Dedifferentiated amniotic fluid mesenchymal stem cell (primary cell): Measurements from ENCODE around the gene SERP2.

Experiments used
- DNase-seq: peaks from one replicate; pipeline ENCODE4 v3.0.0-alpha.2; 2016; ENCODE audit errors: extremely low spot score

SERP2 gene

DNA sequence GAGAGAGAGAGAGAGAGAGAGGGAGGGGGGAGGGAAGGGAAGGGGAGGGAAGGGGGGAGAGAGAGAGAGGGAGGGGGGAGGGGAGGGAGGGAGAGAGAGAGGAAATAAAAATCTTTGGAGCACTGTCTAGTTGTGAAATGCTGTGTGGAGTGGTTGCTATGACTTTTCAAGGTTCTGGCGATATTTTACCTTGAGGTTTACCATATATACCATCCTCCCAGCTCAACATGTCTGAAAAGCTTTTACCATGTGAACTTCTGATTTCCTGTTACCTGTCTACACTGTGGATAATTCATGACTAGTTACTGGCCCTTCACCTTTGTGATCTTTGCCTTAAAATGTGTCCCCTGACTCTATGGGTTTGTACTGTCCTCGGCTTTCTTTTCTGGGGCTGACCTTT is 38.2 kb downstream of the SERP2 start:
- no peak for DNase-seq

DNA sequence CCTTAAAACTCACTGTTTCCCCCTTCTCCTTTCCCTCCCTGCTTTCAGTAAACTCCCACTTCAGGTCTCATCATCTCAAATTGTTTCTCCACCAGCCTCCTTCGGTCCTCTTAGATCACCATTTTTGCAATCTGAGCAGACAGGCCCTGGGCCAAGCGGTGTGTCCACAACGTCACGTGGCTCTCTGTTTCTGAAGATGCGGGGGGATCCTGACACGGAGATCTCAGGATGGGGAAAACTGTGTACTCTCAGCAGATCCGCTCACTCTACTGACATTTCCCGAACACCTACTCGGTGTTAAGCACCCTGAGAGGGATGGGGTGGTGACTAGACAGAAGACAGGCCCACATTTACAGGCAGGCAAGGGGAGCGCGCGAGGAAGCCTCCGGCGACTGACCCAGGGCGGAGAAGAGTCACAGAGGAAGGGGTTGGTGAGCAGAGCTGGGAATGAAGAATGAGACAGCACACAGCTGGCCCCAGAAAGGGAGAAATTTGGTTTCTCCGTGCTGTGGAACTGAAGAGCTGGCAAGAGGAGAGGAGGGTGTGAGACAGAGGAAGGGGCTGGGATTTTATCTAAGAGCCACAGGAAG is 38.8 kb downstream of the SERP2 start:
- no peak for DNase-seq

DNA sequence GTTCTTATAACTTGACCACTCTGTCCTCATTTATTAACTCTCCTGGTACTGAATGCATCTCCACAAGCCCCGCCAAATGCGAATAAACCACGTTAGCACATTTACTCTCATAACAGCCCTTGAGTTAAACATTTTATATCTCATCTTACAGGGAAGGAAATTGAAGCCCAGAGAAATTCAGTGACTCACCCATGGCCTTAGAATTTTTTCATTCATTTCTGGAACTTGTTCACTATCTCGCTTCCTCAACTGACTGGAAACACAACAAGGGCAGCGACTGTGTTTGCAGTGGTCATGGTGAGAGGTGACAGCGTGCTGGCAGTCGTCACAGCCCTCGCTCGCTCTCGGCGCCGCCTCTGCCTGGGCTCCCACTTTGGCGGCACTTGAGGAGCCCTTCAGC is 39.5 kb downstream of the SERP2 start:
- DNase-seq = no peak

DNA sequence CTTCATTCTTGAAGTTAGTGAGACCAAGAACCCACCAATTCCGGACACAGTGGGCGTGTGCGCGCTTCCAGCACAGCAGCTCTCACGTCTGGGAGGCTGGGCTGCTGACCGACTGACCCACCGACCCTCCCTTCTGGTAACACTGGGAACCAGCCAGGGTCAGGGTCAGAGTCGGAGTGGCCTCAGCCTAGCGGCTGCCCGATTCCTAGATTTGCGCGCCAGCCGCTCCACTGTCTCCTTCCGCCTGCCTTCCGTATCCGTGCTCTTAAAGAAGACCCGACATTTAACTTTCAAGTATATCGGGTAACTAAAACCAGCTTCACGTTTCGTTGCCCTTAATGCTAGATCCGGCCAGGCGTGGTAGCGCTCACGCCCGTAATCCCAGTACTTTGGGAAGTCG is 41.1 kb downstream of the SERP2 start:
- DNase-seq = no peak

DNA sequence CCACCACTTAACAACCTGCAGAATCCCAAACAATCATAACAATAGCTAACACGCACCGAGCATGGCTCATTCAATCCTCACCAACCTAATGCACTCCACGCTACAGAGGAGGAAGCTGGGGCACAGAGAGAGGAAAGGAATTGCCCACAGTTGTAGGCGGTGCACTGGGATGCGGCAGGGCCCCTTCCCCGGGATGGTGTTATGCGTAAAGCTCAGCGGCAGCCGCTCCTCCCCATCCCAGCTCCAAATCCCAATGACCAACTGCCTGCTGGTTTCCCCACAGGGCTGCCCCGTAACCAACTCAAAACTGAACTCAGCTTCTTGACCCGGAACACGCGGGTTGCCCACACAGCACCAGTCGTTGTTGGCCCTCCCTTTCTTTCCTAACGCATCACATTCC is 42.2 kb downstream of the SERP2 start:
- no peak for DNase-seq

DNA sequence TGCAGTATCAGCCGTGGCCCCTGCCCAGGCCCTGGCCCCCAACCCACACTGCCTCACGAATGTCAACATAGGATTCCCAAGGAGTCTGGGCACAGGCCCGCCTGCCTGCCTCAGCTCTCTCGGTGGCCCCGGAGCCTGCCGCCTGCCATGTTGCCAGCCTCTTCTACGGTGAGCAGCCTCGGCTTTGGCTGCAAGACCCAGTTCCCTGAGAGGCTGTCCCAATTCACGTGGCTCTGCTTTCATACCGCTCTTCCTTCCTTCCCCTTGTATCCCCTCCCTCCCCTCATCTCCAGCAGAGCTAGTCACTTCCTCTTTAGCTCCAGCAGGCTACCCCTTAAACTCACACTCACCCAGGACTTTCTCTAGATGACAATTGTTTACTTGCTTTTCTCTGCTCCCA is 42.7 kb downstream of the SERP2 start:
- no peak for DNase-seq

DNA sequence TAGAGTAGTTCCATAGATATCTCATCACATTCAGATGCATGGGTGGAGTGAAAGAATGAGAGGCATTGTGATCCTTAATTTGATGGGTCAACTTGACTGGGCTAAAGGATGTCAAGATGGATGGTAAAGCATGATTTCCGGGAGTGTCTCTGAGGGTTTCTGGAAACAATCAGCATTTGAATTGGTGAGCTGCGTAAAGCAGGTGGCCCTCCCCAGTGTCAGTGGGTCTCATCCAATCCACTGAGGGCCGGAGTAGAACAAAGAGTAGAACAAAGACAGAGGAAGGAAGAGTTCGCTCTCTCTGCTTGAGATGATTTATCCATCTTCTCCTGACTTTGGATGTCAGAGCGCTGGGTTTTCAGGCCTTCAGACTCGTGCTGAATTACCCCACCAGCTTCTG is 43.1 kb downstream of the SERP2 start:
- no peak for DNase-seq

DNA sequence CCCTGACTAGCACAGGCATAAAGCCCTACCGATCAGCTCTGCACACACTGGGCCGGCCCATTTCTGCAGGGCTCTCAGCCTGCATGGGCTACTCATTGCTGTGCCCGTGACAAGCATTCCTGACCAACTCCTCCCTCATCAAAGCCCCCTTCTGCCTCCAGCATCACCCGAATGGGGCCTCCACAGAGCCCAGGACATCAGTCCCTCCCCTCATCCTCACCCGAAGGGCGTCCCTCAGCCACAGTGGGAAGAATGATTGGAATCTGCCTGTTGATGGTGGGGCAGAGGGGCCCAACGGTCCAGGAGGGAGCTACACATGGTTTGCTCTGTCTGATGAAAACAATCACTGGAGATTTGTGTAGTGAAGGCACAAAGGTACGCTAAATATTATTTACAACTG is 43.8 kb downstream of the SERP2 start:
- no peak for DNase-seq

DNA sequence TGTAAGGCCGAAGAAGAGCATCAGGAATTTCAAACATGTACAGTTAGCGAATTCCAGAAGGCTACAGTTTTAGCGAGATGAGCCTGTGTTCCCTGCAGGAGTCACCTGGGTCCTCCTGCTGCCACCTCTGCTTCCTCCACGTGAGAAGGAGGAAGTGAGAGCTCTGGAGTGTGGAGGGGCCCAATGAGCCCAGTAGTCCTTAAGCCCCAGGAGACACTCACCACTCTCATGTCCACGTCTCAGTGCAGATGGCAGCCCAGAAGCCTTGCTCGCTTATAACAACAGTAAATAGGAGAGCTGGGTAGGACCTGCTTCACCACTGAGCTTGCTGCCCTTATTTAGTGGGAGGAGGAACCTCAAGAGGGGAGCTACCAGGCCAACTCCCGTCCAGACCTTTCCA is 44.3 kb downstream of the SERP2 start:
- DNase-seq = no peak

DNA sequence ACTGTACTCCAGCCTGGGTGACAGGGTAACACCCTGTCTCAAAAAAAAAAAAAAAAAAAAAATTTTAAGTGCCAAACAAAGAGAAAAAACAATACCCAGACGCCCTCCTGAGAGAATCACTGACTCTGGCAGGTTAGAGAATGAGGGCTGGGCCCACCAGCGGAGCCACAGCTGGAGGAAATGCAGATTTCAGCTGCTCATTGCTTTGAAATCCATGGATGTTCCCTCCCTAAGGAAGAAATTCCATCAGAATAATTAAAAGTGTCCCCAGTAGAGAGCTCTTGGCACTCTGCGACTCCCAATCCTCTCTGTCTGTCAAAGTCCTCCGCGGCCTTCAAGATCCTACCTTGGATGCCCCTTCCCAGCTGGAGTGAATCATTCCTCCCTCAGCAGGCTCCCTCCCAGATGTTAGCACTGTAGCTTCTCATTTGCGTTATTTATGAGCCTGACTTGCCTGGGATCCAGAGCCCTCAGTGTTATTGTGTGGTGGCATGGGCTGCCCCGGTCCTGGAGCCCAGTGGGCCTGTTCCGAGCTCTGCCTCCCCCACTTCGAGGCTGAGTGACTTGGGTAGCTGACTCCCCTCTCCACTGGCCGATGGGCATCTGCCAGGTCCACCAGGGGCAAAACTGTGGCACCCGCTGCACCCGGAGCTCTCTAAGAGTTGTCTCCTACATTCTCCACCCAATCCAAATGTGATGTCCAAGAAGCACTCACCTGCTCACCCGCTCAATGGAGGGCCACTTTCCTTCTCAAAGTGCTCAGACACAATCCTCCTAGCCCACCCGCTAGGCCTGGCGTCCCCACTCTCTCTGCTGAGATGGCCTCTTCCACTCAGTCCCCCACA is 47.0 kb downstream of the SERP2 start:
- no peak for DNase-seq

DNA sequence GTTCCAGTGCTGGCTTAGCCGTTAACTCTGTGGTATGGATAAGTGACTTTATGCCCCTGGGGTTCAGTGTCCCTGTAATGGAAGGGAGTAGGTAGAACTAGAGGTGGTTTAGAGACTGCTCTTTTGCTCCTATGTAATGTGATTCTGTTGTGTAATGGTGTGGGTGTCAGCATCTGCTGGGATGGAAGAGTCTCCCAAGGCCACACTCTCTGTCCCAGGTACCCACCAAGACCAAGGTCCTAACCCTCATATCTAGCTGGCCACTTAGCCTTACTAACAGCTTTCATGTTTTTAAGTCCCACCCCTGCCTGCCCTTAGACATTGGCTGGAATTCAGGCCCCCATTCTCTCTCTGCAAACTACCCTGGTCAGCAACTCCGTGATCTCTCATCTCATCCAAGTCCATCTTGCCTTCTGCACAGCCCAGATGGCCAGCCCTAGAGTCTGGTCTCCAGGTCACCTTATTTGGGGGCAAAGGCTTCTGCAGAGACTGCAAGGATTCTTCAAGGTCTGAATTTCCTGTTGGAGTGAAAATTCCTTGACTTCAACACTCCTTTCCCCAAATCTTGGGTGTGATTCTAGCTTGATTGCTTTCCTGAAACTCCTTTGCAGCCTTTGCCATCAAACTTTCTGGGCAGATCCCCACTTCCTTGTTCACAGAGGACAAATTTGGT is 48.4 kb downstream of the SERP2 start:
- DNase-seq = no peak

DNA sequence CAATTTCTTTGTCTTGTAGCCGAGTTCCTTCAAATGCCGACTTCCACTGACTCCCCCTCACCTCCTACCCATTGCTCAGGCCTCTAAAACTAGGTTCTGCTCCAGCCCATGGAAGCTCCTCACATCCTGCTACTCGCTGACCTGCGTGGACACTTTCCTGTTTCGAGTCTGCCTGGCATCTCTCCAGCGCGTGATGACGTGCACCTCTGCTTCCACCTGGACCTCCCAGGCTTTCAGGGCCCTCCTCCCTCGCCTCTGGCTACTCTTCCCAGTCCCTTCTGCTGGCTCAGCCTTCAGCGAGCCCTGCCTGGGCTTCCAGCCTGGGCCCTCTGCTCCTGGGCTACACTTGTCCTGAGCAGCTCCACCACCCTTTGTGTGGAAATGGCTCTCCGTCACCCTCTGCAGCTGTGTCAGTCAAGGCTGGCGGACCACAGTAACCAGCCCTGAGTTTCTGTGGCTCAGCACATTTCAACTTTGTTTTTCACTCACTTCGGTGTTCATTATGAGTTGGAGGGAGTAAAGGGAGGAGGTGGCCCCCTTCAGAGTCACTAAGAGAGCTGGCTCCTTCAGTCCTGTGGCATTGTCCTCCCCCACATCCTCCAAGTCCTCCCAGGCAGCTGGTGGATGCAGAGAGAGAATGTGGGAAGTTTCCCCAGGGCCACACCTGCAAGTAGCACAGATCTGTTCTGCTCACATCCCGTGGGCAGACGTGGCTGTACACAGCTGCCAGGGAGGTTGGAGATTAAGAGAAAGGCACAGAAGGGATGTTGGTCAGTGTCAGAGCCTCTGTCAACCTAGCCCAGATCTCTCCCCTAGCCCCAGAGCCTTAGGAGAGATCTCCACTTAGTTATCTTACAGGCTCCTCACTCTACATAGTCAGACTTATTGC is 49.4 kb downstream of the SERP2 start:
- DNase-seq = no peak

DNA sequence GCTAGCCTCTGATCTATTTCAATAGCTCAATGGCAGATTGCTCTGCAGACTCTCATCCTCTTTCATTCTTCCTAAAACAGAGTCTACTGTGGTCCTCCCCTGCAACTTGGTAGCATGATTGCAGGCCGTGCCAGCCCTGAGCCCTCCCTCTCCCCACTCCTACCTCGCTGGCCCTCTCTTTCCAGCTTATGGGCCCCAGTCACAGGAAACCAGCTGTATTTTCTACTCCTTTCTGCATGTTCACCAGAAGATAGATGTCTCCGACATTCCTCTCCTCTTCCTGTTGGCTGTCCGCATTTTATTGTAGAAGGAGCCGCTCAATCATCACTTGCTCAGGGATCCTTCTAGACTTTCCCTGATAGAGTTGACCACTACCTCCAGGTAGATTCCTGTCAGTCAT is 50.2 kb downstream of the SERP2 start:
- DNase-seq = no peak

DNA sequence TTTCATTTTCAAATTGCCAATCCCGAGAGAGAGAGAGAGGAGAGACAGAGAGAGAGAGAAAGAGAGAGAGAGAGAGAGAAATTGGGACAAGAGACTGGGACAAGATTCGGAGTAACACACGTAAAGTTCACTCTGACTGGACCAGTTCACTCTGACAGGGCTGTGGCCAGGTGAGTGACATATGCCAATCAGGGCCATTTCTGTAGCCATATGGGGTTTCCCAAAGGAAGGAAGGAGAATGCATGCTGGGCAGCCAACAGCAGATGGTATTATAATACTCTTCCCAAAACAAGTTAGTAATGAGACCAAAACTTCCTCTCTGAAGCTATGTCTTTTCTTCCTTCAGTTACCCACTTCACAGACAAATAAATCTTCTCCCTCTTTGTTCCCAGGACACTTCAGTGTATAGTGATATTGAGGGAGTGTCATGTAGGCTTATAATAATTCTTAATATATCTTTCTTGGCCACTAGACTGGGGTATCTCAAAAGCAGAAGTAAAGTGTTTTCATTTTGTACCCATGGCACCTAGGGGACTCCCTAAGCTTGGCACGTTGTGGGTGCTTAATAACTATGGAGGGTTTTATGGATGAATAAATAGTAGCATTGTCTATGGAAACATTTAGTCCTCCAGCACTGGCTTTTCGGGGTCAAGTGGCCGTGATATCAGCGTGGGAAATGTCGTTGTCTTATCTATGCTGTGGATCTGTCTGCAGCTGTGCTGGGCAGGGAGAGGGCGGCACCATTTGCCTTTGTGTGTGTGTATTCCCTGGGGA is 51.6 kb downstream of the SERP2 start:
- no peak for DNase-seq

DNA sequence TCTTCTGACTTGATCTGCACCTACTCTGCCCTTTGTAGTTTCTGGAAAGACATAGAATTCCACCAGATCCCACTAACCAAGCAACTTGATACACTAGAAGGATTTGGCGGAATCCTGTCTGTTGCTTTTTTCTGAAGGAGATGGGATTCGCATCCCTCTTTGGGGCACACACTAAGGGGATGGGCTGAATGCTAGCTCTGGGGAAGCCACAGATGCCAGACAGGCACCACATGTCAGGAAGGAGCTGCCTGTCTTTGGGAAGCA is 52.1 kb downstream of the SERP2 start:
- DNase-seq = no peak

DNA sequence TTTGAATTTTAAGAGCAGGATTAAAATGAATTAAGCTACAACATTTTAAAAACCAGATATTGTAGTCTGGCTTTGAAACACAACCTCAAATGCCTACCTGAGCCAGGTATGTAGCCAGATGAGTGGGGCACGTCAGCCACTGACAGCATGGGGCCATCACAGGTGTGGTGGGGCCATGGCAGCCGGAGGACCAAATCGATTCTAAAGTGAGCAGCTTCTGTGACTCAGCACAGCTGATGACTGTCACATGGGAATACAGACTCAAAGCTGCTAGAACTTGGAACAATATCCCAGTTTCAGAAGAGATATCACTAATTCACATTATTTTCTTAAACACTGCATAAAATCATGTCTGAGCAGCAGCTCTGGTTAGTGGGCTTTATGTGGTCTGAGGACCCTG is 52.8 kb downstream of the SERP2 start:
- no peak for DNase-seq

DNA sequence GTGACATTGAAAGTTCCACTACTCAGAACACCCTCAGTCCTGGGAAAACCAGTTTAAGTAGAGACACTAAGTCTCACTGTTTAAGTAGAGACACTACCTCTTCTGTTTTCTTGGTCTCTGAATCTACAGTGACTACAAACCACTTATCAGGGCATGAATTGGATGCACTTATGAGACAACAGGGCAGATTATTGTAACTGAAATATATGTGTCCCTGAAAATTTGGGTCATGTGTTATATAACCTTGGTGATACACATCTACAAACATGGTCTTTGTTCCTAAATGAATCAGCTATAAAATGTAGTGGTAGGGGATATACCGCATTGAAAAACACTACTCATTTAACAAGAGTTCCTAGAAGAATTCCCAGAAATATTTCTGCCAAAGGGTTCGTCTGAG is 55.7 kb downstream of the SERP2 start:
- DNase-seq = no peak

DNA sequence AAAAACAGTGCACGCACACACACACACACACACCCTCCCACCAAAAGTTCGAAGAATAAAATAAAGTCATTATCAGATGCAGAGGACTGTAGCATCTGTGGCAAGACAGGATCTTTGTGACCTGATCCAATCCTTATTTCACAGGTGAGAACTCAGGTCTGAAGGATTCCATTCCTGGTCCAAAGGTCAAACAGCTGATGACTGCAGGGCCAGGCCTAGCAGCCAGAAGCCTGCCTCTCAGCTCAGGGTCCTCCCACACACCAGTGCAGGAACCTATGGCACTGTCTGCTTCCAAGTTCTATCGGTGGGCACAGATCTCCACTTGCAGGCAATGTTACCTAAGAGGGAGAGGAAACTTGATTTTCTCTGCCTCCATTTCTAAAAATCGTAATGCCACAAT is 57.5 kb downstream of the SERP2 start:
- DNase-seq = no peak

DNA sequence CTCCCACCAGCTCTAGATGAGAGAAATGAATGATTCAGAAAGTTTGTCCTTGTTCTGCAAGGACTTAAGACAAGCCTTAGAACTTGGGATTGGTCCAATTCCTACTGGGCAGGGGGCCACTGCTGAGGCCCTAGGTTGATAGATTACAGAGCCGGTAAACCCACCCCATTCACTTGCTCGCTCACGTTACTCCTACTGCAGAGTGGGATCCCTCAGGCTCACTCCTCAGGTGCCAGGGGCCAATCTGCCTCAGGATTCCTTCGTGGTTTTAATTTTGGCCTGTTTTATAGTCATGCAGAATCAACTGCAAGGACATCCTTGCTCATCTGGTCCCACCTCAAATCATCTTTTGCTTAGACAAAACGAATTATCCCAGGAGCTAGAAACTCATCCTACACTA is 59.0 kb downstream of the SERP2 start:
- DNase-seq = no peak

DNA sequence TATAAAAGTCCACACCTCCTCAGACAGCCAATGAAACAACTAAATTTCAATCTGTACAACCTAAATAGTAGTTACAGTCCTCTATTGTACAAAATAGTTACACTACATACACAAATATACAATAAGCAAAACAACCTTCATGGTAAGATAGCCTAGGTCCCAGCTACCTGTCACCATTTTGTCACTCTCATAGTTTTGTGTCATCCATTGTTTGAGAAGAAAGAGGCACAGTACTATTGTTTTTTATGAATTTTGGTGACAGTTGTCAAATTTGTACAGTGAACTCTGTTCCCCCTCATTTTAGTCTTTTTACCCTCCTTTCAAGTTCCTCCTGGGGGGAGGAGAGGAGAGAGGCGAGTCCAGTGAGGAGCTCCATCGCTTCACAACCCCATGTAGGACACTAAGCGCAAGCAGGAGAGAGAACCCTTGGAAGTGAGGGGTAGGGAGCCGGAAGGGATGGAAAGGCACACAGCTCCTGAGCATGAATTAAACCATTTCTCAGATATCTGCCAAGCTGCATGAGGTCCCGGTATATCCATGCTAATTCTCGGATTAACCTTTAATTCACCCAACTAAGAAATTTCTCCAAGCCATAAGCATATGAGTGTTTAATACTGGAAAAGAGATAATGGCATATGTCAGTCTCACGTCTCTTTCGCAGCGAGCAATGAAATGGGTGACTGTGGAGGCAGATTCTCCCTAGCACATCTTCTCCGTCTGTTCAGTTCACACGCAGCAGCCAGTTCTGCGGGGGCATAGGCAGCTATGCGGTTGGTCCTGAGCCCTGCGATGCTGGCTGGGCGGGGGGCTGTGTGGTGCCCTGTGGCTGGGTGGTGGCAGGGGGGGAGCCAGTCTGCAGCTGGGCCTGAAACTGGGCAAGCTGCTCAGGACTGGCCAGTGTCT is 60.5 kb downstream of the SERP2 start:
- DNase-seq = no peak

DNA sequence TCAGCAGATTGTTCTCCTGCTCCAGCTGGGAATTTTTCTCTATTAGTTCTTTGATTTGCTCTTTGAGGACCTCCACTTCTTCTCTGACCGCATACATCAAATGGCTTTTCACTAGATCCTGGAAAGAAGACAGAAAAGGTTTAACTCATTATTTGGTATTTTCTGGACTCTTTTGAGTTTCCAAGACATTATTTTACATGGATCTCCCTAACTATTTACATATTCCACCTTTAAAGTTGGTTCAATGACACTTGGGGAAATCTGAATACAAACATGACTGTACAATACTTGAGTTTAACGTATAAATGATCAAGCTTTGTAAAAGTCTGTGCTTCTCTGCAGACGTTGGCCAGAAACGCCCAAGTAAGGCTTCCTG is 61.1 kb downstream of the SERP2 start:
- DNase-seq = no peak
